Measurements from ENCODE around the gene NLGN1.
"Not testable (repeated sequence)": the region's sequence is repeated elsewhere in the genome, so short reads cannot be mapped to it uniquely, and the experiment has no call there.

Gene NLGN1

GRCh38 chr3:174229916-174230315 is 832.4 kb downstream of the NLGN1 start:
- Mint-ChIP-seq H3K4me3 (no peak overlapping the region), H3K9me3 (no peaks in the 10 kb centered on the region), H3K36me3 (ENCODE audit: low read depth) (no peaks in the 10 kb centered on the region), H3K27ac (no peak overlapping the region), H3K27me3 (ENCODE audit: low read depth) (no peaks in the 10 kb centered on the region), H3K4me1 (ENCODE audit: low read depth) (no peaks in the 10 kb centered on the region)

GRCh38 chr3:174232028-174232657 is 834.6 kb downstream of the NLGN1 start:
- not testable (repeated sequence) for H3K4me3 Mint-ChIP-seq; H3K36me3 Mint-ChIP-seq (ENCODE audit: low read depth); H3K27ac Mint-ChIP-seq; H3K4me1 Mint-ChIP-seq (ENCODE audit: low read depth); H3K27me3 Mint-ChIP-seq (ENCODE audit: low read depth); H3K9me3 Mint-ChIP-seq

- Mint-ChIP-seq H3K36me3 (ENCODE audit: low read depth) (no peaks in the 10 kb centered on the region), H3K27ac (no peak overlapping the region), H3K27me3 (ENCODE audit: low read depth) (no peaks in the 10 kb centered on the region), H3K4me3 (no peak overlapping the region), H3K4me1 (ENCODE audit: low read depth) (no peaks in the 10 kb centered on the region), H3K9me3 (no peaks in the 10 kb centered on the region)
Observed at GRCh38 chr3:174232658-174233429, 835.3 kb downstream of the NLGN1 start.

DNA sequence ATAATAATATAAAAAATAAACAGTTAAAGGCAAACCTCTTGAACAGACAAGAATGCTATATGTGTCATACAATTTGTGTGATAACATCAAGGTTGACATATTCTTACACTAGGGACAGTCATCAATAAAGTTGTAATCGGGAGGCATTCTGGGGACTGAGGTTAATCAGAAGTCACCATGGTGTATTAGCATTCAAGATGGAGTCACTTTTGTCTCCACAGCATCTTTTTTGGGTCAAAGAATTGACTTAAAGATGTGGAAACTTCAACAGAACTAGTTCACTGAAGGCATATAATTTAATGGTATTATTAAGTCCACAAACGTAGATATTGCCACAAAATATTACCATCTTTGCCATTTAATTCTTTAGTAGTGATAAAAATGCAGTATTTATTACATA is 836.0 kb downstream of the NLGN1 start:
- H3K4me3 Mint-ChIP-seq: no peak overlapping the region
- no peaks in the 10 kb centered on the region for H3K9me3 Mint-ChIP-seq
- no peaks in the 10 kb centered on the region for H3K27me3 Mint-ChIP-seq (ENCODE audit: low read depth)

GRCh38 chr3:174242311-174243041 is 844.9 kb downstream of the NLGN1 start:
- Mint-ChIP-seq H3K36me3 (ENCODE audit: low read depth) (no peaks in the 10 kb centered on the region), H3K9me3 (no peaks in the 10 kb centered on the region), H3K4me3 (no peak overlapping the region), H3K4me1 (ENCODE audit: low read depth) (no peaks in the 10 kb centered on the region), H3K27me3 (ENCODE audit: low read depth) (no peaks in the 10 kb centered on the region), H3K27ac (no peak overlapping the region)

More for the DNA sequence above, 836.0 kb downstream of the NLGN1 start:
- Mint-ChIP-seq H3K4me1 (ENCODE audit: low read depth) (no peaks in the 10 kb centered on the region), H3K36me3 (ENCODE audit: low read depth) (no peaks in the 10 kb centered on the region), H3K27ac (no peak overlapping the region)

DNA sequence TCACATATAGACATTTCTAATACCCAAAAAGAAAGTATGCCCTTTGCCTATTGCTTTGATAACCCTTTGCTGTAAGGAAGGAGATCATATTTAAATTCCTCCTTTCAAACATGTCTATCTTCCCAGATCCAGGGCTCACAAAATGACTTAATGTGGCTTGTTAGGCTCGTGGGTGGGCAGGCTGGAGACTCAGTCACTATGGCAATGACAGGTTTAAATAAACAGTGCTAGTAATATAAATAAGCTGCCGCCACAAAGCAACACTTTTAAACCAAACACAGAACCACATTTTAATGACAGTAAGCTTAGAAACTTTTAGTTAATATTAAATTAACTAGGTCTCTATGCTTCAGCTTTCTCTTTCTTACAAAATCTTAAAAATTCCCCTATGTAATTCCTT is 845.6 kb downstream of the NLGN1 start:
- Mint-ChIP-seq H3K27ac (no peak overlapping the region), H3K4me3 (no peak overlapping the region), H3K27me3 (ENCODE audit: low read depth) (no peaks in the 10 kb centered on the region), H3K9me3 (no peaks in the 10 kb centered on the region), H3K36me3 (ENCODE audit: low read depth) (no peaks in the 10 kb centered on the region), H3K4me1 (ENCODE audit: low read depth) (no peaks in the 10 kb centered on the region)

- no peaks in the 10 kb centered on the region for H3K27me3 Mint-ChIP-seq (ENCODE audit: low read depth)
- no peaks in the 10 kb centered on the region for H3K9me3 Mint-ChIP-seq
- H3K4me1 Mint-ChIP-seq (ENCODE audit: low read depth): no peaks in the 10 kb centered on the region
- no peaks in the 10 kb centered on the region for H3K36me3 Mint-ChIP-seq (ENCODE audit: low read depth)
- H3K4me3 Mint-ChIP-seq: no peak overlapping the region
- H3K27ac Mint-ChIP-seq: no peak overlapping the region
Observed at GRCh38 chr3:174247687-174248152, 850.2 kb downstream of the NLGN1 start.

DNA sequence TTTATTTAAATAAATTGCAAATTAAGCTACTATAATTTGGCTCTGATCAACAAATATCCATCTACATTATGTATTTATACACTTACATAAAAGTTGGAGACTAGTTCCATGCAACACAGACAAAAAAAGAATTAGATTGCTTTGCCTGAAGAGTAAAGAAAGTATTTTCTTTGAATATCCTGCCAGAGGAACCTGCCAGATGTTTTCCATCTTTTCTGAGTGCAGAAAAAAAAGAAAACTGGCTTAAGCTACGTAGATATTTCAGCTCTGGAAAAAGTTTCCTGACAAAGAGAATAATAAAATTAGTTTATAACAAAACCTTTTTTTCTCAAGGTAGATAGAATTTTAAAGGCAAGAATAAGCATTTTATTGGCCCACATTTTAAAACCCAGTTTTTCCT is 854.1 kb downstream of the NLGN1 start:
- Mint-ChIP-seq H3K4me3 (no peak overlapping the region), H3K9me3 (no peaks in the 10 kb centered on the region), H3K4me1 (ENCODE audit: low read depth) (no peaks in the 10 kb centered on the region), H3K27ac (no peak overlapping the region), H3K27me3 (ENCODE audit: low read depth) (no peaks in the 10 kb centered on the region), H3K36me3 (ENCODE audit: low read depth) (no peaks in the 10 kb centered on the region)

- Mint-ChIP-seq H3K27me3 (ENCODE audit: low read depth) (no peaks in the 10 kb centered on the region), H3K4me1 (ENCODE audit: low read depth) (no peaks in the 10 kb centered on the region), H3K9me3 (no peaks in the 10 kb centered on the region), H3K4me3 (no peak overlapping the region), H3K36me3 (ENCODE audit: low read depth) (no peaks in the 10 kb centered on the region), H3K27ac (no peak overlapping the region)
Observed at GRCh38 chr3:174253196-174253823, 855.8 kb downstream of the NLGN1 start.

GRCh38 chr3:174253940-174254339 is 856.4 kb downstream of the NLGN1 start:
- Mint-ChIP-seq H3K36me3 (ENCODE audit: low read depth) (no peaks in the 10 kb centered on the region), H3K27me3 (ENCODE audit: low read depth) (no peaks in the 10 kb centered on the region), H3K4me1 (ENCODE audit: low read depth) (no peaks in the 10 kb centered on the region), H3K27ac (no peak overlapping the region), H3K4me3 (no peak overlapping the region), H3K9me3 (no peaks in the 10 kb centered on the region)

DNA sequence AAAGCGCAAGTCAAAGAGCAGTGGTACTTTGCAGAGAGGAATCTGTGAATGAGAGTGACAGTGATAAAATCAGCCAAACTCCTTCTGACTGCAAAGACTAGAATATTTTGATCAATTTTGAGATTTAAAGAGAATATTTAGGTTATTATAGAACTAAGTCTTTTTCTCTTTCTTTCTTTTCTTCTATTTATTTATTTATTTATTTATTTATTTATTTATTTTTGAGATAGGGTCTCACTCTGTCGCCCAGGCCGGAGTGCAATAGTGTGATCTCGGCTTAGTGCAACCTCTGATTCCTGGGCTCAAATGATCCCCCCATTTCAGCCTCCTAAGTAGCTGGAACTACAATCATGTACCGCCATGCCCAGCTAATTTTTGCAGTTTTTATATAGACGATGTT is 857.9 kb downstream of the NLGN1 start:
- Mint-ChIP-seq H3K27me3 (ENCODE audit: low read depth) (no peaks in the 10 kb centered on the region), H3K36me3 (ENCODE audit: low read depth) (no peaks in the 10 kb centered on the region), H3K9me3 (no peaks in the 10 kb centered on the region), H3K4me3 (no peak overlapping the region), H3K4me1 (ENCODE audit: low read depth) (no peaks in the 10 kb centered on the region), H3K27ac (no peak overlapping the region)

DNA sequence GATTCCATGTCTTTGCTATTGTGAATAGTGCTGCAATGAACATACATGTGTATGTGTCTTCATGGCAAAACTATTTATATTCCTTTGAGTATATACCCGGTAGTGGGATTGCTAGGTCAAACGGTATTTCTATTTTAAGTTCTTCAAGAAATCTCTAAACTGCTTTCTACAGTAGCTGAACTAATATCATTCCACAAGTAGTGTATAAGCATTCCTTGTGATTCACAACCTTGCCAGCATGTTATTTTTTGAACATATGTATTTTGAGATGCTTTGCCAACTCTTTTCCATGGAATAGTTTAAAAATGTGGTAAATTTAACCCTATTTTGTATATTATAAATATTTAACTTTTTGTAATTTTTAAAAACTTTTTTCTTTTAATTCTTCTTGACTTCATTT is 868.9 kb downstream of the NLGN1 start:
- H3K9me3 Mint-ChIP-seq: no peaks in the 10 kb centered on the region
- H3K4me3 Mint-ChIP-seq: no peak overlapping the region
- no peaks in the 10 kb centered on the region for H3K4me1 Mint-ChIP-seq (ENCODE audit: low read depth)
- no peaks in the 10 kb centered on the region for H3K27me3 Mint-ChIP-seq (ENCODE audit: low read depth)
- no peak overlapping the region for H3K27ac Mint-ChIP-seq
- H3K36me3 Mint-ChIP-seq (ENCODE audit: low read depth): no peaks in the 10 kb centered on the region

DNA sequence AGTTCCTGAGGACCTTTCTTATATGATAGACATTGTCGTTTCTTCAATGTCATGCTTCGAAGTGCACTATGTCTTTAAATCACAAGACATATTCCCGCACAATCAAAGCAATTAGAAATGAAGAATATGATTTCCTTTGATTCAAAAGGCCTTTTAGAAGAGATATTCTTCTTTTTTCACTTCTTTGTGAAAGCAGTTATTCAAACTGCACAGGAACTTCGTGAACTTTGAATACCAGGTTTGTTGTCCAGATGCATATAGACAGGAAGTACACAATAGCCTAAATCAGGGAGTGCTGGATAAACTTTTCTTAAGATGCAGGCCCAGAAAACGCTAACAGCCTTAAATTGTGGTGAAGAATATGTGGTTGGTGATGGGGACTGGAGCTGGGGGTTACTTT is 870.5 kb downstream of the NLGN1 start:
- Mint-ChIP-seq H3K9me3 (no peaks in the 10 kb centered on the region), H3K27ac (no peak overlapping the region), H3K4me1 (ENCODE audit: low read depth) (no peaks in the 10 kb centered on the region), H3K27me3 (ENCODE audit: low read depth) (no peaks in the 10 kb centered on the region), H3K4me3 (no peak overlapping the region), H3K36me3 (ENCODE audit: low read depth) (no peaks in the 10 kb centered on the region)

GRCh38 chr3:174268586-174268985 is 871.0 kb downstream of the NLGN1 start:
- no peaks in the 10 kb centered on the region for H3K36me3 Mint-ChIP-seq (ENCODE audit: low read depth)
- H3K9me3 Mint-ChIP-seq: no peaks in the 10 kb centered on the region
- H3K4me3 Mint-ChIP-seq: no peak overlapping the region
- H3K27me3 Mint-ChIP-seq (ENCODE audit: low read depth): no peaks in the 10 kb centered on the region
- H3K27ac Mint-ChIP-seq: no peak overlapping the region
- no peaks in the 10 kb centered on the region for H3K4me1 Mint-ChIP-seq (ENCODE audit: low read depth)

Data from T-helper 1 cell treated with Interleukin-12 subunit alpha and Interleukin-12 subunit beta and Interleukin-4 antibody, amounts not matched to agents 30 μg/mL and 1 μg/mL, for 36 hours (primary cell).